ENCODE measurements around the gene LRRC59.
"Not testable (repeated sequence)": the region's sequence is repeated elsewhere in the genome, so short reads cannot be mapped to it uniquely, and the experiment has no call there.

DNA sequence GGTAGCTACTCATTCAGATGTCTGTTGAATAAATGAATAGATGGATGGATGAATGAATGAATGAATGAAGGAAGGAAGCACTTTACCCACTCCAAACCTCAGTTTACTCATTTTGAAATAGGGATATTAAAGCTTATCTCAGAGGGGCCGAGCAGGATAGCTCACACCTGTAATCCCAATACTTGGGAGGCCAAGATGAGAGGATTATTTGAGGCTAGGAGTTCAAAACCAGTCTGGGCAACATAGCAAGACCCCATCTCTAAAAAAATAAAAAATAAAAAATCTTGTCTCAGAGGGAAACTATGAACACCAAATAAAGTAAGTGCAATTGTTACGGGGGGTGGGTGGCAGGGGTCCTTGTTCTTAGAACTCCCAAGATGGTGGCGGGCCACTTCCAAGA, 1.3 kb upstream of the LRRC59 start:
- not testable (repeated sequence) for TF ChIP-seq CTCF (IDR thresholded peaks at IDR 0.05; ENCODE audit: low read depth, low read length); EZH2phosphoT487 (IDR thresholded peaks at IDR 0.05; ENCODE audit: low read depth)

All from OCI-LY3 (cell line).